OCI-LY7 (cell line): ENCODE data around the gene TAB3. TPM values are rescaled to one million over a fixed set of nuclear protein-coding genes. Genes with fewer than 3 reads are reported as not detected.

Experiments used
- BruUV-seq: library from RNA; stranded (reverse); fragments of 400-500 nt; replicated peaks from 2 replicates; lab custom pipeline; 2021; lab: Mats Ljungman, UMichigan
- CTCF ChIA-PET: fragments of 300-600 bp; sonication (Branson Sonifier 250); formaldehyde crosslinking; loops from one replicate; lab custom pipeline; 2022; ENCODE audit warnings: antibody characterized with exemption; ENCODE audit not compliant: unreplicated experiment; lab: Charles Lee
- POLR2A ChIA-PET: fragments of 300-600 bp; sonication (Branson Sonifier 250); formaldehyde crosslinking; loops from one replicate; lab custom pipeline; 2022; ENCODE audit warnings: antibody characterized with exemption; lab: Charles Lee
- DNase-seq: peaks from one replicate; pipeline ENCODE4 v3.0.0-alpha.2; 2015; ENCODE audit warnings: low spot score
- H2AFZ ChIP-seq: fragments of 200-600 bp; sonication (generic), shearing (Covaris generic); 2 replicates; pipeline ENCODE4 v1.6.1; 2014; ENCODE audit warnings: mild to moderate bottlenecking, antibody characterized with exemption, low read length, moderate library complexity
- H3K27ac ChIP-seq: fragments of 200-600 bp; sonication (generic); 2 replicates; pipeline ENCODE4 v1.5.1; 2014; ENCODE audit warnings: mixed run types, low read depth, mild to moderate bottlenecking, moderate library complexity, low read length, inconsistent platforms; ENCODE audit not compliant: poor library complexity, severe bottlenecking
- H3K36me3 ChIP-seq: fragments of 200-600 bp; sonication (generic); 2 replicates; pipeline ENCODE4 v1.6.1; 2014; ENCODE audit warnings: mild to moderate bottlenecking, antibody characterized with exemption, low read length, moderate library complexity, mixed read lengths; ENCODE audit not compliant: insufficient read depth
- H3K4me1 ChIP-seq: fragments of 200-600 bp; sonication (generic); 2 replicates; pipeline ENCODE4 v1.5.1; 2014; ENCODE audit warnings: mild to moderate bottlenecking, low read length; ENCODE audit not compliant: insufficient read depth, poor library complexity, severe bottlenecking
- H3K4me2 ChIP-seq: fragments of 200-600 bp; sonication (generic); 2 replicates; pipeline ENCODE4 v1.6.1; 2014; ENCODE audit warnings: mild to moderate bottlenecking, low read length
- H3K4me3 ChIP-seq: fragments of 200-600 bp; sonication (generic); 2 replicates; pipeline ENCODE4 v1.5.1; 2014; ENCODE audit warnings: mild to moderate bottlenecking, low read depth, low read length; ENCODE audit not compliant: poor library complexity, severe bottlenecking
- H3K79me2 ChIP-seq: fragments of 200-600 bp; sonication (generic); 2 replicates; pipeline ENCODE4 v1.6.1; 2016; ENCODE audit warnings: low read depth, mild to moderate bottlenecking, low read length, moderate library complexity, mixed read lengths; ENCODE audit not compliant: insufficient read depth
- H3K9me2 ChIP-seq: fragments of 200-600 bp; sonication (generic); 2 replicates; pipeline ENCODE4 v1.6.1; 2016; ENCODE audit warnings: mild to moderate bottlenecking, low read length, mixed read lengths; ENCODE audit not compliant: insufficient read depth
- H3K9me3 ChIP-seq: fragments of 200-600 bp; sonication (generic); 2 replicates; pipeline ENCODE4 v1.6.1; 2014; ENCODE audit warnings: mild to moderate bottlenecking, mixed run types, low read length, mixed read lengths
- H4K20me1 ChIP-seq: fragments of 200-600 bp; sonication (generic); 2 replicates; pipeline ENCODE4 v1.6.1; 2014; ENCODE audit warnings: mild to moderate bottlenecking, antibody characterized with exemption, low read length, moderate library complexity, mixed read lengths; ENCODE audit not compliant: insufficient read depth
- EZH2phosphoT487 ChIP-seq: fragments of 200-600 bp; sonication (generic); IDR thresholded peaks from 2 replicates; pipeline ENCODE4 v1.6.1; 2018; ENCODE audit warnings: low read depth, borderline replicate concordance, mild to moderate bottlenecking, mixed run types, antibody characterized with exemption, low read length, moderate library complexity, mixed read lengths
- intact Hi-C: fragments of 100-400 bp; cut with micrococcal nuclease; formaldehyde crosslinking; loops from one replicate; pipeline ENCODE4 v1.10.0; 2022; ENCODE audit not compliant: unreplicated experiment
- total RNA-seq, 2 experiments: library from RNA; depleted of rRNA in 1 of 2; stranded (reverse); fragments of >200 nt in 1 of 2; shearing (Covaris generic) in 1 of 2; gene quantifications; 2 replicates each; pipeline ENCODE4 v1.2.3, GENCODE V29; 2014 to 2022
- TF ChIP-seq, protein P1 (sequence below): fragments of 200-600 bp; sonication (generic); conservative IDR thresholded peaks from 2 replicates; pipeline ENCODE4 v1.5.1; 2014; ENCODE audit warnings: mild to moderate bottlenecking, antibody characterized with exemption, low read length, moderate library complexity, mixed read lengths

Gene TAB3
- total RNA-seq, 2 experiments from 2014 or later: 13.8 to 14.6 TPM

DNA sequence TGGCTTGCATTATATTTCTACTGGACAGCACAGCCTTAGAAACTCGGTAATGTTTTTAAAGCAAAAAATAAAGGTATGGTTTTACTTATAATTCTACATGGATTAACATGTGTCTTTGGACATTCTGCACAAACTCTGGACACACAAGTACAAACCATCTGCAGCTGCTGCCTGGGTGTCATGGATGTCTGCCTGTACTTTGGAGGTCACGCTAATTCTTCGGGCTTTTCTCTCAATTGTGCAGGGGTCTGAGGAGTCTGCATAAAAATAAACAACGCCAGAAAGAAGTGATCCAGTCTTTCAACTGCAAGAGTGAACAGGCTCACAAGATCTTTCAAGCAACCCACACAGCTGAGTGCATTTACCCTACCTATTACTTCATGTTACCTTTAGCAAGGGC, 55.2 kb downstream of the TAB3 start:
- Histone ChIP-seq H3K9me3 (no peaks in the 10 kb centered on the region), H3K79me2 (no peaks in the 10 kb centered on the region), H3K4me3 (no peak overlapping the region), H3K4me1 (no peaks in the 10 kb centered on the region), H4K20me1 (no peaks in the 10 kb centered on the region), H3K9me2 (no peaks in the 10 kb centered on the region), H3K36me3 (peaks cover 24% of the 10 kb centered on the region), H3K4me2 (no peak overlapping the region), H2AFZ (no peak overlapping the region), H3K27ac (no peak overlapping the region)
- ChIA-PET POLR2A (interaction anchor here (0.7 kb wide), 2 partner anchors 26 to 72 kb away, joined by 4 read pairs; no protein-coding TSS in a partner anchor), CTCF (no interaction called here)
- BruUV-seq: no TSS peak
- DNase-seq: no peak
- no peak for TF ChIP-seq EZH2phosphoT487
- TF ChIP-seq, protein P1, sequence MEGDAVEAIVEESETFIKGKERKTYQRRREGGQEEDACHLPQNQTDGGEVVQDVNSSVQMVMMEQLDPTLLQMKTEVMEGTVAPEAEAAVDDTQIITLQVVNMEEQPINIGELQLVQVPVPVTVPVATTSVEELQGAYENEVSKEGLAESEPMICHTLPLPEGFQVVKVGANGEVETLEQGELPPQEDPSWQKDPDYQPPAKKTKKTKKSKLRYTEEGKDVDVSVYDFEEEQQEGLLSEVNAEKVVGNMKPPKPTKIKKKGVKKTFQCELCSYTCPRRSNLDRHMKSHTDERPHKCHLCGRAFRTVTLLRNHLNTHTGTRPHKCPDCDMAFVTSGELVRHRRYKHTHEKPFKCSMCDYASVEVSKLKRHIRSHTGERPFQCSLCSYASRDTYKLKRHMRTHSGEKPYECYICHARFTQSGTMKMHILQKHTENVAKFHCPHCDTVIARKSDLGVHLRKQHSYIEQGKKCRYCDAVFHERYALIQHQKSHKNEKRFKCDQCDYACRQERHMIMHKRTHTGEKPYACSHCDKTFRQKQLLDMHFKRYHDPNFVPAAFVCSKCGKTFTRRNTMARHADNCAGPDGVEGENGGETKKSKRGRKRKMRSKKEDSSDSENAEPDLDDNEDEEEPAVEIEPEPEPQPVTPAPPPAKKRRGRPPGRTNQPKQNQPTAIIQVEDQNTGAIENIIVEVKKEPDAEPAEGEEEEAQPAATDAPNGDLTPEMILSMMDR: no peak
- intact Hi-C loops: no loop called here

DNA sequence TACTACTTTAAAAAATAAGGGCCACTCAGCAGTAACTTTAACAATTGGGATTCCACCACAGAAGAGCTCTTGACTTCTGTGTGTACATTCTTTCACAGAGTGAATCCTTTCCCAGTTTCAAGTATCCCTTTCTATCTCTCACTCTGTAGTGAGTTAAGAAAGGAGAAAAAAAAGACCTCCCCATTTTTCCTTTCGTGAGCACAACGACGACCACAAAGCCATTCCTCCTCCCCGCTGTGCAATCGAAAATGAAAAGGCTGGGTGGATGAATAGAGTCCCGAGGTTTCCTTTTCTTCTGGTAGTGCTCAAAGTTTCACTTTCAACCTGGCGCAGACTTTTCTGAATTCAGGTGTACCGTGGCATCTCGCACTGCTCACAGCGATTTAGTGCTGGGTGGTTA, 58.0 kb downstream of the TAB3 start:
- TF ChIP-seq, protein P1: no peak
- no peak for TF ChIP-seq EZH2phosphoT487
- no peak overlapping the region for H2AFZ ChIP-seq
- no peaks in the 10 kb centered on the region for H3K79me2 ChIP-seq
- no peaks in the 10 kb centered on the region; the same call in 1 of the 2 replicates for H3K36me3 ChIP-seq
- BruUV-seq: no TSS peak
- no peaks in the 10 kb centered on the region for H3K4me1 ChIP-seq
- no peak overlapping the region for H3K27ac ChIP-seq
- intact Hi-C loops: no loop called here
- no peaks in the 10 kb centered on the region for H3K9me3 ChIP-seq
- no peak for DNase-seq
- H3K4me2 ChIP-seq: no peak overlapping the region
- CTCF ChIA-PET: no interaction called here
- POLR2A ChIA-PET: no interaction called here
- no peaks in the 10 kb centered on the region for H4K20me1 ChIP-seq
- H3K4me3 ChIP-seq: no peak overlapping the region
- H3K9me2 ChIP-seq: no peaks in the 10 kb centered on the region

DNA sequence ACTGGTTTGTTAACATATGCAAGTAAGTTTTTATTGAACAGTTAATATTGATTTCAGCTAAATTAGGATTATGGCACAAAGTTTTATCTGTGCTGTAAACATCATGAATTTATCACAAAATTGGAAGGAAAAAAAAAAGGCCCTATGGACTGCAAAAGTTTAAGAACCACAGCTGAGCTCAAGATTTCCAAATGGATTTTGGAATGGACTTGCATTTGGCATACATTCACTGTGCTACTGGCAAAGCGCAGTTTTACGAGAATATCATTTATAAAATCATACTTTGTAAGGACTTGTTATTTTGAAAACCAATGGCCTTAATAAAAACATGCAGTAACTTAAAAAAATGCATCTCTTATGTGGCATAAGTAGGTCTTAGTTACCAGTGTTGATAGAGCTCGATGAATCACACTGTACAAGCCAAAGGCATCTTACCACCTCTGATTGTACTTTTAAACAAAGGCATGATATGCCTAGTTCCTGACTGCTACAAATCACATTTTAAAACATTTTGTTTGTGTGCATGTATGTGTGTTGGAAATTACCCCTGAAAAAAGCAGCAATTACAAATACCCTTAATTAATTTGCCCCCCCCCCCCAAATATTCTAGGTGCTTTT, 58.6 kb downstream of the TAB3 start:
- H3K9me3 ChIP-seq: no peaks in the 10 kb centered on the region
- no peak overlapping the region for H3K4me3 ChIP-seq
- no TSS peak for BruUV-seq
- H3K27ac ChIP-seq: no peak overlapping the region
- no peaks in the 10 kb centered on the region; the same call in 1 of the 2 replicates for H3K36me3 ChIP-seq
- no peaks in the 10 kb centered on the region for H4K20me1 ChIP-seq
- H2AFZ ChIP-seq: no peak overlapping the region
- no peak for DNase-seq
- H3K9me2 ChIP-seq: no peaks in the 10 kb centered on the region
- intact Hi-C loops: no loop called here
- H3K4me2 ChIP-seq: no peak overlapping the region
- no peaks in the 10 kb centered on the region for H3K79me2 ChIP-seq
- ChIA-PET POLR2A (interaction anchor here (0.6 to 1.0 kb wide), 2 partner anchors 9 to 174 kb away, joined by 3 to 4 read pairs; no protein-coding TSS in a partner anchor), CTCF (no interaction called here)
- H3K4me1 ChIP-seq: no peaks in the 10 kb centered on the region
- TF ChIP-seq EZH2phosphoT487: no peak
- TF ChIP-seq, protein P1: no peak
